ENCODE measurements around the gene FANCI.
A peak's percentile ranks its signal among the peaks of the same experiment; 100 is the strongest.

FANCI gene

DNA sequence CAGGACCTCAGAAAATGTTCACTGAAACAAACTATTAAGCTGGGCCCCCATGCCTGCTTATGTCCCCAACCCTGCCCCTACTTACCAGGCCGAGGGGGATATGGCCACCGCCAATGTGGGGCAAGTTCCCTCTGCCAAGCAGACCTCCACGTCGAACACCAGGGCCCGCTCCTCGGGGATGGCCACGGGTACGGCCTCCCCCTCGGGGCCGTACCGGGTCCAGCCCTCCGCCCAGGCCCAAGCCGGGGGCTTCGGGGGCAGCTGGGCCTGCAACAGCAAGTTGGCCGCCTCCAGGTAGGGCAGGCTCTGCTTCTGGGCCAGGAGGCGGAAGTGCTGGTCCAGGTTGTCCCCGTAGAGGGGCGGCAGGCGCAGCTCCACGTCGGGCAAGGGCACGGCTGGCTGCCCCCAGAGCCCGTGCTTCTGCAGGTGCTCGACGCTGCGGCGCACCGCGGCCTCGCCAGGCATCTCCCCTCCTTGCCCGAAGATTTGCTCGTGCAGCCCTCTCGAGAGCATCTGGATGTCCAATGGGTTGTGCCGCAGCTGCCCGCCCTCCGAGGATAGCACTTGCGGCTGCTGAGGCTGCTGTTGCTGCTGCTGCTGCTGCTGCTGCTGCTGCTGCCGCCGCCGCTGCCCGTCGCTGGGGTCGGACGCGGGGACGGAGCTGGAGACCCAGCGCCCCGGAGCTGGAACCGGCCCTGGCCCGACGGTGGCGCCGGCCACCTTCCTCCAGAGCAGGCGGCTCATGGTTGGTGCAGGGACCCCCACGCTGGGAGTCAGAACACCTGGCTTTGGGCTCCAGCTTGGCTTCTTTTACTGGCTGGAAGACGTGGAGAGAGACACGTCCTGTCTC lies 89.5 kb downstream of the FANCI start:
- DNase-seq (ENCODE audit: low read depth, low spot score), result no peak

DNA sequence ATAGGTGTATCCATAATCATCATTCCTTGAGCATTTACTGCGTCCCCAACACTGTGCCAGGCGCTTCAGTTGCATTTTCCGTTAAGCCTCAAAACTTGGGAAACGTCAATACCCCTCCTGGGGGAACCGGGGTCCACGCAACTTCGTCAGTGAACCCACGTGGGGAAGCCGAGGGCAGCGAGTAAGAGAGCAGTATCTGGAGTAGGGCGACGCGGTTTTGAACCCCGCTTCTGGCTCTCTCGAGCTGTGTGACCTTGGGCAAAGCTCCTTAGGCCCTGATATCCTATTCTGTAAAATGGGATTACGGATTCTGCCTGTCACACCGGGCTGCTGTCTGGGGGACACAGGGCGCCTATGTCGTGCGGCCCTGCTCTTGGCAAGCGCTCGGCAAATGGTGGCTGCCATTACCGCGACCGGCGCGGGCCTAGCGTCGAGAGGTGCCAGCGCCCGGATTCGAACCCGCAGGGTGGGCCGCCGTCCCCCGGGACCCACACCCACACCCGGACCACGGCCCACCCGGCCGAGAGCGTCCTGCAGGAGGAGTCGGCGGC lies 90.3 kb downstream of the FANCI start:
- no peak for DNase-seq (ENCODE audit: low read depth, low spot score)

DNA sequence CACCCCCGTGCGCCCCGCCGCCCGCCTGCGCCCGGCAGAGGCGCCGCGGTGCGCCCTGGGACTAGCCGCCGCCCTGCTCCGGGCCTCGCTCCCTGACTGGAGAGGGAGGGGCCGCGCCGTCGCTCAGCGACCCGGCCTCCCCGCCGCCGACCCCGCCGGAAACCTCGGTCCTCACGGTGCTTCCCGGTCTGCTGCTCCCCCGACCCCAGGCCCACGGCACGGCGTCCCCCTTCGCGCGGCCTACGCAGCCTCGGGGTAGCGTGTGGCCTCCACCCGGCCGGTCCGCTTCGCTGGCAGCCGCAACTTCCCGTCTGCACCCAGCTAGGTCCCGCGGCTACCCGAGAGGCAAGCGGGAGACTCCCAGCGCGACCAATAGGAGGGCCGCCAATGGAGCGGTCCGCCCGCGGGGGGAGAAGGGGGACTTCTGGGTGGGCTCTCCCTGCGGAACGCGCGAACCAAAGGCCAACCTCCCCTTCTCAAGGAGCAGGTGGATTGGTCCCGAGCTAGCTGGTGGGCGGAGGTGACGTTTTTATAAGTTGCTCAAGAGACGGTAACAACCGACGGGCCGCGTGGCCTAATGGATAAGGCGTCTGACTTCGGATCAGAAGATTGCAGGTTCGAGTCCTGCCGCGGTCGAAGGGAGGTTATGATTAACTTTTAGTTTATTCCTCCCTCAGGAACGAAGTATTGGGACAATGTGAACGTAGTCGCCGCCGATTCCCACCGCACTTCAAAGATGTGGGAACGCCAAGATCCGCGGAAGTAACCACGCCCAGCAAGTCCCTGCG lies 90.9 kb downstream of the FANCI start, which contains the start of gene POLG:
Gene POLG, minus strand, starts transcription at position 315 of the 788 bp plus-strand sequence. CDS start 1,070 bp downstream, outside the sequence.
- DNase-seq (ENCODE audit: low read depth, low spot score), result peak; percentile 85

DNA sequence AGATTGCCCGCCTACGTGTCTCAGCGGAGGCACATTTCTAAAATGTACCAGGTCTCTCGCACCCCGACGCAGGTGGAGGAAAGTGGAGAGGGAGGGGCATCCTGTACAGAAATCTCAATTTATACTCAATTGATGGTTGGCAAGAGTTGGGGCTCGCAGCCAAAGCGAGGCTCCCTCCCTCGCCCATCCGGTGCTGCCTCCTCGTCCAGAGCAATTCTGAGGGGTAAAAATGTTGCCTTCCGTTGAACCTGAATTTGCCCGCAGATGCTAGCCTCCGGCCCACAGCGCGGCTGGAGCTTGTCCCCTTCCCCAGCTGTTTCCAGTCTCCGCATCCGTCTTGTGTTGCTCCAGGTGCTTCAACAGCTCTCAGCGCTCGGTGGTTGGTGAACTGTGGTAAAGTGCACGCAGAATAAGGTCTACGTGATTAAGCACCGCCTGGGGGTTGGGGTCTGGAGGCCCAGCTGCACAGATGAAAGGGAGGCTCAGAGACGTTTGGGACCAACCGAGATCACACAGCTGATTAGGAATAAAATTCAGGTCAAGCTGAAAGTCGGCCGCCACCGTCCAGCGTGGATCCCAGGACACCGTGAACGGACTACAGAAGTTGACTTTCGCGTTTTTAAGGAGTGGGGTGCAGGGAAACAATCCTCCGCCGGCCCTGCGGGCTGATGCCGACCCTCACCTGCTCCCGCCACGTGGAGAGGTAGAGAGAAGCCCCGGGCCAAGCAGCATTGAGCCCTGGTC lies 91.7 kb downstream of the FANCI start:
- DNase-seq (ENCODE audit: low read depth, low spot score), result peak; percentile 5

DNA sequence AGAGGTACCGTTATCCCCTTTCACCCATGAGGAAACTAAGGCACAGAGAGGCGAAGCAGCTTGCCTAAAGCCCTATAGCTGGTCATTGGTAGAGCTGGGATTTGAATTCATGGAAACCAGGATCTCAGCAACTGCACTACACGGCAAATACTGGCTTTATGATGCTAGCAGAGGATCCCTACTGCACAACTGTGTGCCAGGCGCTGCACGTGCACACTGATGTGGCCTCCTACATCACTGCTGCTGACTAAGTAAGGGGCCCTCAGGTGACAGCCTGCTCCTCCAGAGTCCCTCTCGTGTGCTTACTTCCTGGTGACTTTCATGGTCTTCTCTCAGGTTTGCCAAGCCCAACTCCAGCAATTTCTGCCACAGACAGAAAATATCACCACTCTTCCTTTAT lies 94.3 kb downstream of the FANCI start:
- no peak for DNase-seq (ENCODE audit: low read depth, low spot score)

DNA sequence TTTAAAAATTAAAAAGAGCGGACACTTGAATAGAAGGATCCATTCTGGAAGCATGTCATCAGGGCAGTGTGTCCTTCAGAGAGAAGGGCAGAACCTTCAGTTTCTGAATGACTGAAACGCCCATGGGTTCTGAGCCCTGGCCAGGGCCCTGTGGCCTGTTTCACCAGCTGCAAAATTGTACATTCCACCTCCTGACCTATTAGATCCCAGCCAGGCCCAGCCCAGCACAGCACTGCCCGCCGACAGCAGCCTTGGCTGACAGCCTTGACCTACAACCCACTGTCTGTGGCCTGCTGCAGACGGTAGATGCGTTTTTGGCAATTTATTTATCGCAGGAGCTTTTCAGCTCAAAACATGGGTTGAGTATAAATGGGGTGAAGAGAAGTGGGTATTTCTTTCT lies 96.8 kb downstream of the FANCI start:
- no peak for DNase-seq (ENCODE audit: low read depth, low spot score)

DNA sequence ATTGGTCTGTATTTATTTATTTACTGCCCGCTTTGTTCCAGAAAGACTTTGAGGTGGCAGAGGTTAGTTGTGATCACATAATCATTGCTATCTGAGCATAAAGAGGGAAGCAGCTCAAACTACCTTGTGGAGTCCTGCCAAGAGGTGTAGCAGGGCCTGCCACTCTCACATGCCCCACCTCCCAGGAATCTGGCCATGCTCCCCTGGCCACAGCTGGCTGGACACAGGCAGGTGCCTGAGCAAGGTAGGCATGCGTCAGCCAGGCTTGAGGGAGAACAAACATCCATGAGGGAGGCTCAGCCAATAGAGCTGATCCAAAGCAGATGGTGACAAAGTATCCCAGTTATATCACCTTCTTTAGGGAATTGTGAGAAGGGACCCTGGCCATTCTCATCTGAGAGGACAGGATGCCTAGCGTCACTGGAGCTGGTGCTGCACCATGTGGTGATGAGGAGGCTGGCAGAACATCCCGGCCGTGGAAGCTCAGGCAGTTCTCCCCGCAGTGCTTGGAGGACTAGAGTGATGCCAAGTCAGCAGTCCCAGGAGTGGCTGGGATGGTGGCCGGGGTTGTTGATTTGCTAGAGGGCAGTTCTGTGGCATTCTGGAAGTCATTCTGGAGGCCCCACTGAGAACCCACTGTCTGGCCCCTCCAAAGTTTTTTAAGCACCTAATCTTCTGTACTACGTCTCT lies 97.7 kb downstream of the FANCI start:
- DNase-seq (ENCODE audit: low read depth, low spot score), result no peak

DNA sequence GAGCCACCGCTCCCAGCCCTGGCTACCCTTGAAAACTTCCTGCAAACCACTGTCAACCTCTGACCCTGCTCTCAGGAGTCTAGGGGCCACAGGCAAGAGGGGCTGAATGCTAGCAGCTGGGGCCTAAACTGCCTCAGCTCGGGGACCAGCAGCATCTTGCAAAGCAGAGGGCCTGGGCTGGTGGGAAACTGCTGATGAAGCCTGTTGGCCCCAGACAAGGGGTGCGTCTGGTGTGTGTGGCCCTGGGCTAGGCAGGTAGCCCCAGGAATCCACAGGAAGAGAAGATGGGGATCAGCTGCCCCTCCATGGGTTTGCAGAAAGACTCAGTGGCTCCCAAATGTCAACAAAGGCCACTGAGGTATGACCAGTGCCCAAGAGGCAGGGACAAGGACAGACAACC lies 99.1 kb downstream of the FANCI start:
- DNase-seq (ENCODE audit: low read depth, low spot score), result no peak

DNA sequence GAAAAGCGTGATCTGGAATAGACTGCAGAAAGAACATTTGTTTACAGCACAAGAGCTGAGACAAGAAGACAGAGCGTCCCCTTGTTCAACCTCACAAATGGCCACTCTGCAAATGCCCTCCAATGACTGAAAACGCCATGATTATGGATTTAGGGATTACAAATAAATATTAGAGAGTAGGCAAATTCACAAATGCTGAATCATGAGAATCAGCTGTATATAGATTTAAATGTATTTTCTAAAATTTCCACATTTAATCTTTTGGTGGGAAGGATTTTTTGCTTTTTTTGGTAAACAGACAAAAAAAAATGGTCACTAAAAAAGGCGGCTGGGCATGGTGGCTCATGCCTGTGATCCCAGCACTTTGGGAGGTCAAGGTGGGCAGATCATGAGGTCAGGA lies 101.5 kb downstream of the FANCI start:
- no peak for DNase-seq (ENCODE audit: low read depth, low spot score)

DNA sequence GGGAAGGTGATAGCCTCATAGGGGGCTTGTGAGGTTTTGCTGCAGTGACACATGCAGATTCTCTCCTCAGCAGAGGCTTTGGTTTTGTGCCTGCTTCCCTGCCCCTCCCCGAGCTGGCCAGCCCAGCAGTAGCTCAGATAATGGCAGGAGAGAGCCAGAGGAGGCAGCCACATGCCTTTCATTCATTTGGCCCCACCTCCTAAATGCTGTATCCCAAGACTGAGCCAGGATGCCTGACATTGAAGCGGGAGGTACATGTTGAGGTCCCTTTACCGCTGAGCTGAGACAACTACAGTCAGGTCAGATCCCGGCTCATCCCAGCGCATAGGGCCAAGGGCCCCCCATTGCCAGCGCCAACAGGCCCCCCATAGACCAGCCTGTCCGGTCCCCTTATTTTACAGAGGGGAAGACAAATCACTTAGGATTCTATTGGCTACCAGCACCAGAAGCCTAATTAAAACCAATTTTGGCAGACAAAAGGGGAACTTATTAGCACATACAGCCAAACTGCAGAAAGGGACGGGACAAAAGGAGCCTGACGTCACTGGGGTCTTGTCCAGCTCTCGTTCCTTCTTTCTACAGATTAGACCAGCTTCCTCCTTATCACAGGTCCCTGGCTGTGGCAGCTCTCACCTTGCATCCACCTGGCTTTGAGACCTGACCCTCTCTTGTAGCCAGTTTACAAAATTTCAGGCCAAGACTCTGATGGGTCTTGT lies 102.9 kb downstream of the FANCI start:
- DNase-seq (ENCODE audit: low read depth, low spot score), result no peak

DNA sequence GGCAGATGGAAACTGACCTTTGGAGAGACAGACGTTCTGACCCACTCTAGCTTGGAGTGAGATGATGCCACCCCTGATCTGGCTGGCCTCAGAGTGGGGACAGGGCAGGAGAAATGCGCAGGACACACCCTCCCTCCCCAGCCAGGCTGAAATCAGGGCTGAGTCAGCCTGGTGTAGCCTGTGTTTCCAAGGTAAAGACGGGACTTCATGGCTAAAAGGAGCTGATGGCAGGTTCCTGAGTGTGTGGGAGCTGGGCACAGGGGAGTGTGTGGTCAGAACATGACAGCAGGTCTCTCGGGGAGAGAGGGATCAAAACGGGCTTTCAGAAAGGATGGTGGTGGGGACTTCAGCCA lies 105.4 kb downstream of the FANCI start:
- no peak for DNase-seq (ENCODE audit: low read depth, low spot score)

DNA sequence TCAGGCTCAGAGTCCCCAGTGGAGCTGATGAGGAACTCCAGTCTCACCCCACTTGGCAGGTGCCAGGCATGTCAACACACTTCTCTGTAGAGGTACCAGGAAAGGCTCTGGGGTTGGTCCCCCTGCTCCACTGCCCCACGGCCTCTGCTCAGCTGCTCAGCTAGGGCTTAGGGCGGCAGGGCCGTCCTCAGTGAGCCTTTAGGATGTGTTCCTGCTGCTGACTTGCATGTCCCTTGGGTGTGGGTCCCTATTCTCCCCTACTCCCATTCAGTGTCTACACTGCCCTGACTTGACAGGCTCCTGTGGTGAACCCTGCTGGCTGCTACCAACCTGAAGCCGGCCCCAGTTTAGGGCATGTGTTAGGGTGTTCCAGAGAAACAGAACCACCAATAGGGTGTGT lies 108.7 kb downstream of the FANCI start:
- DNase-seq (ENCODE audit: low read depth, low spot score), result no peak

DNA sequence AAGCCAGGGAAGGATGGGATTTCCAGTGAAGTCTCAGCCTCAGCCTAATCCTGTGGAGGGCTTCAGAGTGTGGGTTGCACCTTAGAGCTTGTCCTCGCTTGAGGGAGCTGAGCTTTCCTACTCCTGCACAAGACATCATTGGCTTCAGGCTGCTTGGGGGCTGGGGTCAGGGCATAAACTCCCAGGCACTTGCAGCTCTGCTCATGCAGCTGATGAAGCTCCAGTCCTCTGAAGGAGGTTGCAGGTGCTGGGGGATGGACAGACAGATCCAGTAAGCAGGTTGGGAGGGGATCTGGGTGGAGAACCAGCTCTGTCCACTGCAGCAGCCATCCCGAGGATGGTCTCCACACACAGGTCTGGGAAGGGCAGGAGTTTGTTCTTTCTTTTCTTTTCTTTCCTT lies 110.2 kb downstream of the FANCI start:
- no peak for DNase-seq (ENCODE audit: low read depth, low spot score)

DNA sequence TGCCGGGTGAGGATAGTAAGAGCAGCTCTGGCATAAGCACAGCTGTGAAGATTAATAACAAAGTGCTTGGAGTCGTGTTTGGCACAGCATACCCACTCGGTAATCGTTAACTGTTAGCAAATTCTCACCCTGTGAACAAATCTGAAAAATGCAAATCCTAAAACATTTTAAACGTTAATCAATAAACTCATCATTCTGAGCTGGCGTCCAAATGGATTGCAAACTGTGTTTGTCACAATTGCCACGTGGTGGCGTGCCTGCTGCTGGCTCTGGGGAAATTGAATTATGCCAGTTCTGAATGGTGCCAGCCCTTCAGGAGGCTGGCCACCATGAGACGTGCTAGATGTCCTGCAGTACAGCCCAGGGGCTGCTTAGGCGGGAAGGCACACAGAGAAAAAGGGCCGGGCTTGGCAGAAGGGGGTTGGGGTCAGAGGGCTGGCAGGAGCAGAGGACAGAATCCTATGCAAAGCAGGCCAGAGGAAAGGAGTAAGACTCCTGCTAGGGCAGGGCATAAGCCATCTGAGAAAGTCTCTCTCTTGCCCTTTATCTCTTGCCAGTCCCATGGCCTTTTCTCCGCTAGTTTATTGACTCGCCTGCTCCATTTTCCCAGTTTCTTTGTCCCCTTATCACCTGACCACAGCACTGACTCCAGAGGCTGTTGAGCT lies 113.0 kb downstream of the FANCI start:
- DNase-seq (ENCODE audit: low read depth, low spot score), result no peak

DNA sequence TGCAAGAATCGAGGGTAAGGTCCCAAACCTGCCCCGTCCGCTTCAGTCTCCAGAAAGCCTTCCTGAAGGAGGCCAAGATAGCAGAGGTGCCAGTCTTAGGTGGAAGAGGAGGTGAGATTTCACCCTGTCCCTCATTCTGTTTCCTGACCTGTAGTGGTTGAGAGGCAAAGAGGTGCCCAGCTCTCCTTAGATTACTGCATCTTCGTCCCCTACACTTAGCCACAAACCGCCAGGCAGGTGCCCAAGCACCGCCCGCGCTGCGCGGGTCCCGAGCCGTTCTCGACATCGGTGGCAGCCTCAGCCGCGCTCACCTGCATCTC lies 114.6 kb downstream of the FANCI start:
- DNase-seq (ENCODE audit: low read depth, low spot score), result no peak

DNA sequence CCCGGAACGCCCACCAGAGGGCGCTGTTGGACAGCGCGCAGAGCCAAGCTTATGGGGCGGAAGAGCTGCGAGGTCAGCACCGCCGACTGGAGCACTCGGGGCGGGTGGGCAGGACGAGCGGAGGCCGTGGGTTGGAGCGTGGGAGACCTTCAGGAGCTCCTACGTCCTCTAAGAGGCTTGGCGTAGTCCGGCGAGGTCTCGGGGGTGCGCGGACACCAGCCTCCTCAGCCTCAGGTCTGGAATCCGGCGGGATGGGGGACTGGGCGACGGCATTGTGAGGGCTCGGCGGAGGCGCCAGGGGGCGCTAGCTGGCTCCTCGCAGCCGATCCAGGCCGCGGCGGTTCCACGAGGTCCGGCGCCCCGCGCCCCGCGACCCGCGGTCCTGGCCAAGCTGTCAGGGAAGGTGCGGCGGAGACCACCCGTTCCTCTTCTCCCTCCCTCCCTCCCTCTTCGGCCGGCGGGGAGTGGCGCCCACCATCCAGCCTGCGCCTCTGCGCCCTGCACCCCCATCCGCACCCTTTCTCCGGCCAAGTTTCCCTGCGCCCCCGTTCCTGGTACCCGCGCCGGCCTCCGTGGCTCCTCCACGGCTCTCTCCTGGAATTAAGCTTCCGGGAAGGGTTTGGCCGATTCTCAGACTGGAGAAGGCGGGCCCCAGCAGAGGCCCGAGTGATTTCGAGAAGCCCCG lies 115.1 kb downstream of the FANCI start:
- no peak for DNase-seq (ENCODE audit: low read depth, low spot score)

DNA sequence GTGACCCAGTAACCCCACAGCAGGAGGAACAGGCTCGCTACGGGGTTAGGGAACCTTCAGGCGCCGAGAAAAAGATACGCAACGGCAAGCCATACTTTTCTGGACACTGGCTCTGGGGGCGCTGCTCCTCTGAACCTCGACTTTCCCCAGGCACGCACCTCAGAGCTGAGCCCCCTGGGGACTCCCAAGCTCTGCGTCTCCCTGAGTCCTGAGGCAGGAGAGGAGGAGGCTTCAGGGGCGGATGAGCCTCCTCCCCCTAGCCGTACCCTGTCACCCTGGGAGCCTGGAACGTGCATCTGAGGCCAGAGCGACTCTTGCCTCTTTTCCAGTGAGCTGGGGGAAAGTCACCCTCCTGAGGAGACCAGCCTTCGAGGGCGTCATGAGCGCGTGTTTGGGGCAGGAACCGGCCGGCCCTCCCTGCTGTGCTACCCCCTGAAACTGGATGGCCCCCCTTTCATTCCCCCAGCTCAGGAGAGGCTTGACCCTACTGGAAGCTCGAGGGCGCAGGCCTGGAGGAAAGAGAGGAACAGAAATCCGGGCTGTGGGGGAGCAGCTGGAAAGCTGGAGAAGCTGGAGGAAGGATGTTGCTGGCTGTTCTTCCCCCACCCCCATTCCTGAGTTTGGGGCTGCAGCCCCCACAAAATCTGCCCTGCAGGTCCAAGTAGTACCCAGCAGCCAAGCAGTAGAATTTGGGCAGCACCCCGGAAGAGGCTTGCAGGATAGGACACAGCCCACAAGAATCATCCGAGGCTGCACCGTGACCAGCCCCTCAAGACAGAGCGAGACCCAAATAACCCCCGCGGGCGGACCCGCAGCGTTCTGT lies 115.9 kb downstream of the FANCI start:
- DNase-seq (ENCODE audit: low read depth, low spot score), result no peak

DNA sequence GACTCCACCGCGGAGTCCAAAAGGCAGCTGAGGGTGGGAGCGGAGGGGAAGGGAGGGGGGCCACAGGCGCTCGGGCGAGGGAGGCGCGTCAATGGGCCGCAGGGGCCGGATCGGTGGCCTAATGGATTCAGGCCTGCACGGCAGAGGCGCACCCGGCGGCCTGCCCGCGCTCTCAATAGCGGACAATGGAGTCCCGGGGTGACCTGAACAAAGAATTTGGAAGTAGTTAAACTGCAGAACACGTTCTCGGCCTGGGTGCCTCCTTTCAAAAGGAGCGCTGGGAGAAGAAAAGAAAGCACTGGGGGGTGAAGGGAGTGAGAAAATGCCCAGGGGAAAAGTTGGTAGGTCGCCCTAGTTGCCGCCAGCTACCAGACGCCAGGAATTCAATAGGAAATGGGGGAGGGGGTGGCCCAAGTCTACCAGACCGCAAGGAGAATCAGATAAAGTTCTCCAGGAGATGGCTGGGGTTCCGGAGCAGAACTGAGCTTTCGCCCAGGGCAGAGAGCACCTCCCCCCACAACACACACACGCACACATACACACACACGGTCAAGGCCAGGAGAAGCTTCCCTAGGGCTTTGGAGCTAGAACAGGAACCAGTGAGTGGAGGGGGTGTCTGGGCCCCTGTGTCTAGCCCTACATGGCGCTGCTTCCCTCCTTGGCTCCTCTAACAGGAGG lies 116.7 kb downstream of the FANCI start:
- DNase-seq (ENCODE audit: low read depth, low spot score), result no peak
